GM12878 (cell line): ENCODE results near the gene TMEM35B. TPM values are rescaled to one million over a fixed set of nuclear protein-coding genes. Genes with fewer than 3 reads are reported as not detected.

Experiments used
- JUNB ChIP-seq: IDR thresholded peaks from 2 replicates; pipeline ENCODE4 v1.6.1; 2016; ENCODE audit warnings: antibody characterized with exemption, mild to moderate bottlenecking
- NFYB ChIP-seq: IDR thresholded peaks from 2 replicates; pipeline ENCODE4 v1.6.1; 2011; ENCODE audit warnings: low read depth, mild to moderate bottlenecking, low read length, improper control_type of control experiment, moderate library complexity; ENCODE audit not compliant: insufficient read depth
- POLR2A ChIP-seq: IDR thresholded peaks from 2 replicates; pipeline ENCODE4 v1.6.1; 2011; ENCODE audit warnings: low read depth, mild to moderate bottlenecking, low read length
- RBBP5 ChIP-seq: fragments of 200-600 bp; sonication (generic); conservative IDR thresholded peaks from 2 replicates; pipeline ENCODE4 v1.6.1; 2016
- SIN3A ChIP-seq: IDR thresholded peaks from 2 replicates; pipeline ENCODE4 v1.6.1; 2012; ENCODE audit warnings: low read depth, low read length, improper control_type of control experiment
- SMARCA5 ChIP-seq: fragments of 450-650 bp; IDR thresholded peaks from 2 replicates; pipeline ENCODE4 v1.6.1; 2017; ENCODE audit warnings: mild to moderate bottlenecking
- SMC3 ChIP-seq: IDR thresholded peaks from 2 replicates; pipeline ENCODE4 v1.6.1; 2011; ENCODE audit warnings: low read length, improper control_type of control experiment, borderline replicate concordance
- TAF1 ChIP-seq: IDR thresholded peaks from 2 replicates; pipeline ENCODE4 v1.6.1; 2011; ENCODE audit warnings: mild to moderate bottlenecking, low read depth, low read length, borderline replicate concordance
- YY1 ChIP-seq: IDR thresholded peaks from 2 replicates; pipeline ENCODE4 v1.6.1; 2011; ENCODE audit warnings: low read depth, mild to moderate bottlenecking, low read length
- ZNF622 ChIP-seq: fragments of 450-650 bp; IDR thresholded peaks from 2 replicates; pipeline ENCODE4 v1.6.1; 2017; ENCODE audit warnings: mild to moderate bottlenecking, inconsistent platforms
- ZSCAN29 ChIP-seq: fragments of 450-650 bp; IDR thresholded peaks from 2 replicates; pipeline ENCODE4 v1.6.1; 2017; ENCODE audit warnings: mild to moderate bottlenecking, moderate library complexity
- polyA plus RNA-seq, 11 experiments: library from polyadenylated mRNA; depleted of rRNA in 4 of 11; unstranded in 6 of 11; stranded (reverse) in 5 of 11; fragments of >200 nt; fragmentation: Nextera tagmentation in 4 of 11; fragmentation: Illumina TruSeq in 1 of 11; extraction: Ambion mirVana in 4 of 11; extraction: Trizol in 1 of 11; gene quantifications; 1 replicate in 1 of 11; 2 replicates in 10 of 11; pipeline versions ENCODE4 v1.2.1 to v1.2.3, GENCODE V29; 2011 to 2016; ENCODE audit warnings: inconsistent platforms in 2 of 11, missing spikeins in 2 of 11, low read depth in 1 of 11
- total RNA-seq, 4 experiments: library from RNA; depleted of rRNA in 3 of 4; stranded (reverse); fragments of >200 nt in 3 of 4; fragmentation: Illumina TruSeq in 1 of 4; extraction: Trizol in 1 of 4; gene quantifications; 2 replicates each; pipeline versions ENCODE4 v1.2.1 to v1.2.3, GENCODE V29; 2013 to 2021
- TF ChIP-seq, protein P1 (sequence below): fragments of 450-650 bp; IDR thresholded peaks from 2 replicates; pipeline ENCODE4 v1.6.1; 2018; ENCODE audit warnings: mild to moderate bottlenecking, low read depth, moderate library complexity; ENCODE audit not compliant: partially characterized antibody
- TF ChIP-seq, protein P2 (sequence below): fragments of 450-650 bp; formaldehyde crosslinking; IDR thresholded peaks from 2 replicates; pipeline ENCODE4 v1.4.0; 2020; ENCODE audit warnings: mild to moderate bottlenecking, moderate library complexity
- TF ChIP-seq, protein P3 (sequence below): fragments of 450-650 bp; IDR thresholded peaks from 2 replicates; pipeline ENCODE4 v1.6.1; 2016; ENCODE audit warnings: mild to moderate bottlenecking

TMEM35B gene
- total and polyA plus RNA-seq, 10 of the 15 experiments (the other 5 are each of a cell fraction or from before 2014, with no cell fraction given): 14.8 to 138 (median 32.8) TPM

DNA sequence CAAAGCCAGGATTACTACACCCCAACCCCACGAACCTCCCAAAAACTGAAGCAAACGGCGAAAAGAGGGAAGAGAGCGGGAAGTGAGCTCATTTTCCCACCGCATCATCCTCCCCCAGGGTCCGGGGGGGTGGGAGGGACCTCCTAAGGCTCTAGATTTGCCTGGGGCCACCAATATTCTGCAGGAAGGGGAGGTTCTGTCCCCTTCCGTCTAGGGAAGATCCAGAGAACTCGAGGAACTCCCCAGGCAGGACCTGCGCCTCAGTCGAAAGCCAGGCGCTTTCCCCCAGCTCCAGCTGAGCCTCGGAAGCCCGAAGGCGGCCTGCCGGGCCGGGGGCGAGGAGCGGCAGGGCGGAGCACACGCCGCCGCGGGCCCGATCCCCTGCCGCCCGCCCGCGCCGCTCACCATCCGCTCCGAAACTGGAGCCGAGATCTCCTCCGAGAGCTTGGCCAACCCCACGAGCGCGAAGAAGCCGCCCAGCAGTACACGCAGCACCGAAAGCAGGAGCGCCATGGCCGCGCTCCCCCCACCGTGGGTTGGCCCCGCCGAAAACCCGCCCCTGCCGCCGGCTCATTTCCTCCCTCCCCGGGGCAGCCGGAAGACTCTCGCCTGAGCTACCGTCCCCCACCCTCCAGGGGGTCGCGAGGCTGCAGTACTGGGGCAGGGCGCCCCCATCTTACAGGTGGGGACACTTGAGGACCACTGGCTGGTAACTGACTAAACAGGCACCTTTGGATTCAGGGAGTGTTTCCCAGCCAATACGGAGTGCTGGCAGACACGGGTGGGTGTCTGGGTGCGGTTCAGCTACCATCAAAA, at the start of gene TMEM35B (continued):
- TF ChIP-seq, protein P1, sequence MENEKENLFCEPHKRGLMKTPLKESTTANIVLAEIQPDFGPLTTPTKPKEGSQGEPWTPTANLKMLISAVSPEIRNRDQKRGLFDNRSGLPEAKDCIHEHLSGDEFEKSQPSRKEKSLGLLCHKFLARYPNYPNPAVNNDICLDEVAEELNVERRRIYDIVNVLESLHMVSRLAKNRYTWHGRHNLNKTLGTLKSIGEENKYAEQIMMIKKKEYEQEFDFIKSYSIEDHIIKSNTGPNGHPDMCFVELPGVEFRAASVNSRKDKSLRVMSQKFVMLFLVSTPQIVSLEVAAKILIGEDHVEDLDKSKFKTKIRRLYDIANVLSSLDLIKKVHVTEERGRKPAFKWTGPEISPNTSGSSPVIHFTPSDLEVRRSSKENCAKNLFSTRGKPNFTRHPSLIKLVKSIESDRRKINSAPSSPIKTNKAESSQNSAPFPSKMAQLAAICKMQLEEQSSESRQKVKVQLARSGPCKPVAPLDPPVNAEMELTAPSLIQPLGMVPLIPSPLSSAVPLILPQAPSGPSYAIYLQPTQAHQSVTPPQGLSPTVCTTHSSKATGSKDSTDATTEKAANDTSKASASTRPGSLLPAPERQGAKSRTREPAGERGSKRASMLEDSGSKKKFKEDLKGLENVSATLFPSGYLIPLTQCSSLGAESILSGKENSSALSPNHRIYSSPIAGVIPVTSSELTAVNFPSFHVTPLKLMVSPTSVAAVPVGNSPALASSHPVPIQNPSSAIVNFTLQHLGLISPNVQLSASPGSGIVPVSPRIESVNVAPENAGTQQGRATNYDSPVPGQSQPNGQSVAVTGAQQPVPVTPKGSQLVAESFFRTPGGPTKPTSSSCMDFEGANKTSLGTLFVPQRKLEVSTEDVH: no peak
- peak; percentile 94 for TF ChIP-seq YY1
- TF ChIP-seq, protein P2, sequence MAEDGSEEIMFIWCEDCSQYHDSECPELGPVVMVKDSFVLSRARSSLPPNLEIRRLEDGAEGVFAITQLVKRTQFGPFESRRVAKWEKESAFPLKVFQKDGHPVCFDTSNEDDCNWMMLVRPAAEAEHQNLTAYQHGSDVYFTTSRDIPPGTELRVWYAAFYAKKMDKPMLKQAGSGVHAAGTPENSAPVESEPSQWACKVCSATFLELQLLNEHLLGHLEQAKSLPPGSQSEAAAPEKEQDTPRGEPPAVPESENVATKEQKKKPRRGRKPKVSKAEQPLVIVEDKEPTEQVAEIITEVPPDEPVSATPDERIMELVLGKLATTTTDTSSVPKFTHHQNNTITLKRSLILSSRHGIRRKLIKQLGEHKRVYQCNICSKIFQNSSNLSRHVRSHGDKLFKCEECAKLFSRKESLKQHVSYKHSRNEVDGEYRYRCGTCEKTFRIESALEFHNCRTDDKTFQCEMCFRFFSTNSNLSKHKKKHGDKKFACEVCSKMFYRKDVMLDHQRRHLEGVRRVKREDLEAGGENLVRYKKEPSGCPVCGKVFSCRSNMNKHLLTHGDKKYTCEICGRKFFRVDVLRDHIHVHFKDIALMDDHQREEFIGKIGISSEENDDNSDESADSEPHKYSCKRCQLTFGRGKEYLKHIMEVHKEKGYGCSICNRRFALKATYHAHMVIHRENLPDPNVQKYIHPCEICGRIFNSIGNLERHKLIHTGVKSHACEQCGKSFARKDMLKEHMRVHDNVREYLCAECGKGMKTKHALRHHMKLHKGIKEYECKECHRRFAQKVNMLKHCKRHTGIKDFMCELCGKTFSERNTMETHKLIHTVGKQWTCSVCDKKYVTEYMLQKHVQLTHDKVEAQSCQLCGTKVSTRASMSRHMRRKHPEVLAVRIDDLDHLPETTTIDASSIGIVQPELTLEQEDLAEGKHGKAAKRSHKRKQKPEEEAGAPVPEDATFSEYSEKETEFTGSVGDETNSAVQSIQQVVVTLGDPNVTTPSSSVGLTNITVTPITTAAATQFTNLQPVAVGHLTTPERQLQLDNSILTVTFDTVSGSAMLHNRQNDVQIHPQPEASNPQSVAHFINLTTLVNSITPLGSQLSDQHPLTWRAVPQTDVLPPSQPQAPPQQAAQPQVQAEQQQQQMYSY (CRISPR knock-in tag): no peak
- no peak for TF ChIP-seq JUNB
- no peak for TF ChIP-seq SMC3
- TF ChIP-seq POLR2A: peak; percentile 97
- TF ChIP-seq, protein P3, sequence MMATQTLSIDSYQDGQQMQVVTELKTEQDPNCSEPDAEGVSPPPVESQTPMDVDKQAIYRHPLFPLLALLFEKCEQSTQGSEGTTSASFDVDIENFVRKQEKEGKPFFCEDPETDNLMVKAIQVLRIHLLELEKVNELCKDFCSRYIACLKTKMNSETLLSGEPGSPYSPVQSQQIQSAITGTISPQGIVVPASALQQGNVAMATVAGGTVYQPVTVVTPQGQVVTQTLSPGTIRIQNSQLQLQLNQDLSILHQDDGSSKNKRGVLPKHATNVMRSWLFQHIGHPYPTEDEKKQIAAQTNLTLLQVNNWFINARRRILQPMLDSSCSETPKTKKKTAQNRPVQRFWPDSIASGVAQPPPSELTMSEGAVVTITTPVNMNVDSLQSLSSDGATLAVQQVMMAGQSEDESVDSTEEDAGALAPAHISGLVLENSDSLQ: no peak
- TF ChIP-seq SIN3A: no peak
- TF ChIP-seq TAF1: peak; percentile 66; the same call in 1 of the 2 replicates
- no peak for TF ChIP-seq RBBP5
- no peak for TF ChIP-seq NFYB
- TF ChIP-seq SMARCA5: no peak
- TF ChIP-seq ZNF622: no peak
- TF ChIP-seq ZSCAN29: no peak
